H9 (cell line): Measurements from ENCODE around the gene BEX1. TPM values are rescaled to one million over a fixed set of nuclear protein-coding genes. Genes with fewer than 3 reads are reported as not detected.

Source experiments
- DNase-seq: peaks from one replicate; pipeline ENCODE4 v3.0.0-alpha.2; 2017
- H2AFZ ChIP-seq: one replicate; pipeline ENCODE4 v1.6.1; 2013; ENCODE audit warnings: mild to moderate bottlenecking, low read length, control low read depth, moderate library complexity
- H2AK5ac ChIP-seq: 2 replicates; pipeline ENCODE4 v1.6.1; 2013; ENCODE audit warnings: low read length, control low read depth, mixed read lengths; ENCODE audit not compliant: insufficient read length
- H2BK120ac ChIP-seq: one replicate; pipeline ENCODE4 v1.6.1; 2013; ENCODE audit warnings: low read depth, mild to moderate bottlenecking, low read length, control low read depth, inconsistent platforms; ENCODE audit not compliant: poor library complexity, severe bottlenecking
- H2BK12ac ChIP-seq: 2 replicates; pipeline ENCODE4 v1.6.1; 2013; ENCODE audit warnings: low read length, control low read depth, mixed read lengths, low read depth; ENCODE audit not compliant: insufficient read length
- H2BK15ac ChIP-seq: 2 replicates; pipeline ENCODE4 v1.6.1; 2013; ENCODE audit warnings: low read depth, low read length, control low read depth
- H2BK20ac ChIP-seq: one replicate; pipeline ENCODE4 v1.6.1; 2013; ENCODE audit warnings: low read depth, mild to moderate bottlenecking, low read length, control low read depth, inconsistent platforms; ENCODE audit not compliant: poor library complexity, severe bottlenecking
- H2BK5ac ChIP-seq: 2 replicates; pipeline ENCODE4 v1.6.1; 2013; ENCODE audit warnings: low read length, control low read depth, mixed read lengths; ENCODE audit not compliant: insufficient read length
- H3K14ac ChIP-seq: 2 replicates; pipeline ENCODE4 v1.6.1; 2013; ENCODE audit warnings: low read length, control low read depth; ENCODE audit not compliant: insufficient read depth
- H3K18ac ChIP-seq: 2 replicates; pipeline ENCODE4 v1.6.1; 2013; ENCODE audit warnings: low read depth, mild to moderate bottlenecking, mixed read lengths, low read length, control low read depth; ENCODE audit not compliant: insufficient read length
- H3K23ac ChIP-seq: 2 replicates; pipeline ENCODE4 v1.6.1; 2013; ENCODE audit warnings: low read length, control low read depth, mixed read lengths, low read depth; ENCODE audit not compliant: insufficient read length
- H3K23me2 ChIP-seq: 2 replicates; pipeline ENCODE4 v1.6.1; 2013; ENCODE audit warnings: low read depth, mild to moderate bottlenecking, mixed read lengths, low read length, control low read depth; ENCODE audit not compliant: insufficient read length, poor library complexity, severe bottlenecking
- H3K27ac ChIP-seq: 2 replicates; pipeline ENCODE4 v1.5.1; 2013; ENCODE audit warnings: low read length, control low read depth, mixed read lengths, low read depth; ENCODE audit not compliant: insufficient read length
- H3K27me3 ChIP-seq: 2 replicates; pipeline ENCODE4 v1.6.1; 2013; ENCODE audit warnings: low read length, control low read depth, inconsistent platforms; ENCODE audit not compliant: insufficient read depth
- H3K4ac ChIP-seq: 2 replicates; pipeline ENCODE4 v1.6.1; 2013; ENCODE audit warnings: low read depth, mild to moderate bottlenecking, control low read depth, inconsistent platforms, low read length, moderate library complexity
- H3K4me1 ChIP-seq: 2 replicates; pipeline ENCODE4 v1.6.1; 2013; ENCODE audit warnings: low read length, control low read depth, inconsistent platforms; ENCODE audit not compliant: insufficient read depth
- H3K4me2 ChIP-seq: 2 replicates; pipeline ENCODE4 v1.6.1; 2013; ENCODE audit warnings: low read length, control low read depth, mixed read lengths; ENCODE audit not compliant: insufficient read length, insufficient read depth
- H3K56ac ChIP-seq: 2 replicates; pipeline ENCODE4 v1.6.1; 2013; ENCODE audit warnings: low read depth, mild to moderate bottlenecking, mixed read lengths, low read length, control low read depth; ENCODE audit not compliant: insufficient read length
- H3K79me1 ChIP-seq: 2 replicates; pipeline ENCODE4 v1.6.1; 2013; ENCODE audit warnings: low read depth, mild to moderate bottlenecking, moderate library complexity, low read length, control low read depth, inconsistent platforms; ENCODE audit not compliant: insufficient read depth, poor library complexity, severe bottlenecking
- H3K79me2 ChIP-seq: 2 replicates; pipeline ENCODE4 v1.6.1; 2013; ENCODE audit warnings: low read length, control low read depth, inconsistent platforms; ENCODE audit not compliant: insufficient read depth
- H3K9ac ChIP-seq: 2 replicates; pipeline ENCODE4 v1.6.1; 2013; ENCODE audit warnings: low read length, control low read depth, mixed read lengths; ENCODE audit not compliant: insufficient read length; ENCODE audit errors: extremely low read depth
- H3K9me3 ChIP-seq: one replicate; pipeline ENCODE4 v1.6.1; 2013; ENCODE audit warnings: low read depth, low read length, inconsistent platforms; ENCODE audit not compliant: control insufficient read depth
- H3T11ph ChIP-seq: one replicate; pipeline ENCODE4 v1.6.1; 2013; ENCODE audit warnings: mild to moderate bottlenecking, low read length, control low read depth, inconsistent platforms
- H4K20me1 ChIP-seq: one replicate; pipeline ENCODE4 v1.6.1; 2013; ENCODE audit not compliant: control insufficient read depth, insufficient read length, insufficient read depth
- H4K5ac ChIP-seq: 2 replicates; pipeline ENCODE4 v1.6.1; 2013; ENCODE audit warnings: low read depth, mild to moderate bottlenecking, mixed read lengths, low read length, control low read depth; ENCODE audit not compliant: insufficient read length
- H4K8ac ChIP-seq: replicated peaks from 2 replicates; pipeline ENCODE4 v1.6.1; 2013; ENCODE audit warnings: low read length, control low read depth, mixed read lengths, low read depth; ENCODE audit not compliant: insufficient read length
- H4K91ac ChIP-seq: 2 replicates; pipeline ENCODE4 v1.6.1; 2013; ENCODE audit warnings: low read depth, mild to moderate bottlenecking, moderate library complexity, mixed read lengths, low read length, control low read depth; ENCODE audit not compliant: insufficient read length
- H3K27ac Mint-ChIP-seq, 3 experiments: 2 replicates in 2 of 3; 3 replicates in 1 of 3; pipeline ENCODE4 v1.8.0; 2020 to 2021; ENCODE audit warnings: mixed read lengths in 3 of 3, mild to moderate bottlenecking in 1 of 3, moderate library complexity in 1 of 3
- H3K27me3 Mint-ChIP-seq: 2 replicates; pipeline ENCODE4 v1.8.0; 2021; ENCODE audit warnings: low read depth, mild to moderate bottlenecking, moderate library complexity, mixed read lengths
- H3K36me3 Mint-ChIP-seq, 3 experiments: 2 replicates in 2 of 3; 3 replicates in 1 of 3; pipeline ENCODE4 v1.8.0; 2020 to 2021; ENCODE audit warnings: low read depth in 3 of 3, mixed read lengths in 3 of 3; ENCODE audit not compliant: insufficient read depth in 1 of 3
- H3K4me1 Mint-ChIP-seq, 2 experiments: 2 replicates each; pipeline ENCODE4 v1.8.0; 2020; ENCODE audit warnings: mixed read lengths in 2 of 2
- H3K4me3 Mint-ChIP-seq, 2 experiments: 2 replicates in 1 of 2; 3 replicates in 1 of 2; pipeline ENCODE4 v1.8.0; 2020 to 2021; ENCODE audit warnings: mild to moderate bottlenecking in 2 of 2, mixed read lengths in 2 of 2, moderate library complexity in 1 of 2
- H3K9me3 Mint-ChIP-seq, 2 experiments: 2 replicates in 1 of 2; 3 replicates in 1 of 2; pipeline ENCODE4 v1.8.0; 2020; ENCODE audit warnings: mild to moderate bottlenecking in 2 of 2, mixed read lengths in 2 of 2, moderate library complexity in 1 of 2
- CTCF ChIP-seq: fragments of 200-600 bp; sonication (generic); conservative IDR thresholded peaks from 3 replicates; pipeline ENCODE4 v1.8.0; 2021; ENCODE audit warnings: antibody characterized with exemption, mild to moderate bottlenecking
- WGBS: extraction: QIAGEN DNeasy Blood & Tissue Kit; methylation state at CpG from one replicate; pipeline ENCODE4 v1.1.7; 2013; ENCODE audit warnings: missing lambda C conversion rate, low lambda C conversion rate, mixed read lengths; ENCODE audit not compliant: insufficient read length; ENCODE audit errors: extremely low coverage; 5-methylcytosine and 5-hydroxymethylcytosine counted together
- total RNA-seq: library from RNA; stranded (reverse); gene quantifications from 2 replicates; pipeline ENCODE4 v1.2.1, GENCODE V29; 2021

Gene BEX1
- total RNA-seq, 1 experiment from 2014 or later, result 51.7 TPM

- Histone ChIP-seq H4K20me1 (no peaks in the 10 kb centered on the region), H3T11ph (no peak overlapping the region), H4K8ac (no peak overlapping the region), H2BK15ac (no peak overlapping the region), H3K18ac (no peak overlapping the region), H3K14ac (no peak overlapping the region), H3K4me2 (no peak overlapping the region), H3K23me2 (no peaks in the 10 kb centered on the region), H3K27ac (no peak overlapping the region), H3K9ac (no peak overlapping the region), H4K5ac (no peak overlapping the region), H3K9me3 (peaks cover 20% of the 10 kb centered on the region), H2BK20ac (no peak overlapping the region), H3K56ac (no peak overlapping the region), H3K4me1 (no peaks in the 10 kb centered on the region), H3K4ac (no peak overlapping the region), H3K79me2 (no peaks in the 10 kb centered on the region), H3K79me1 (no peaks in the 10 kb centered on the region), H4K91ac (no peak overlapping the region), H2BK5ac (no peak overlapping the region), H2AK5ac (no peak overlapping the region), H3K23ac (no peak overlapping the region), H2AFZ (no peak overlapping the region), H3K27me3 (no peaks in the 10 kb centered on the region), H2BK12ac (no peak overlapping the region), H2BK120ac (no peak overlapping the region)
- Mint-ChIP-seq H3K27ac (no peak overlapping the region), H3K27me3 (peaks cover 6% of the 10 kb centered on the region), H3K36me3 (peaks cover 0 to 3% (median 0%) of the 10 kb centered on the region in 3 experiments; a peak in 3 of 7 replicates), H3K9me3 (peaks cover 61 to 70% of the 10 kb centered on the region in 2 experiments), H3K4me1 (no peaks in the 10 kb centered on the region), H3K4me3 (no peak overlapping the region)
- TF ChIP-seq CTCF, result no peak
- no peak for DNase-seq
- no CpG with 5 or more reads among the region's 5 CpGs for WGBS
Observed at GRCh38 chrX:103073467-103073866, 9.5 kb upstream of the BEX1 start.
